Nephron progenitor cell (in vitro differentiated cells): ENCODE results near the gene RPS25.
"Not testable (repeated sequence)": the region's sequence is repeated elsewhere in the genome, so short reads cannot be mapped to it uniquely, and the experiment has no call there.

Experiments used
- DNase-seq: peaks from one replicate; pipeline ENCODE4 v3.0.0; 2021
- H3K27ac Mint-ChIP-seq: 2 replicates; pipeline ENCODE4 v1.8.0; 2021; ENCODE audit warnings: mild to moderate bottlenecking, moderate library complexity, mixed read lengths
- H3K27me3 Mint-ChIP-seq: 2 replicates; pipeline ENCODE4 v1.8.0; 2021; ENCODE audit warnings: mild to moderate bottlenecking, low read depth, mixed read lengths; ENCODE audit not compliant: poor library complexity
- H3K36me3 Mint-ChIP-seq: 2 replicates; pipeline ENCODE4 v1.8.0; 2021; ENCODE audit warnings: low read depth, mixed read lengths
- H3K4me1 Mint-ChIP-seq: 2 replicates; pipeline ENCODE4 v1.8.0; 2021; ENCODE audit warnings: mixed read lengths
- H3K4me3 Mint-ChIP-seq: 2 replicates; pipeline ENCODE4 v1.8.0; 2021; ENCODE audit warnings: mild to moderate bottlenecking, moderate library complexity, mixed read lengths
- H3K9me3 Mint-ChIP-seq: 2 replicates; pipeline ENCODE4 v1.8.0; 2021; ENCODE audit warnings: mild to moderate bottlenecking, moderate library complexity, mixed read lengths
- TF ChIP-seq, protein P1 (sequence below): fragments of 200-600 bp; sonication (generic); IDR thresholded peaks from 2 replicates; pipeline ENCODE4 v1.5.0; 2021; ENCODE audit warnings: antibody characterized with exemption

RPS25 gene

DNA sequence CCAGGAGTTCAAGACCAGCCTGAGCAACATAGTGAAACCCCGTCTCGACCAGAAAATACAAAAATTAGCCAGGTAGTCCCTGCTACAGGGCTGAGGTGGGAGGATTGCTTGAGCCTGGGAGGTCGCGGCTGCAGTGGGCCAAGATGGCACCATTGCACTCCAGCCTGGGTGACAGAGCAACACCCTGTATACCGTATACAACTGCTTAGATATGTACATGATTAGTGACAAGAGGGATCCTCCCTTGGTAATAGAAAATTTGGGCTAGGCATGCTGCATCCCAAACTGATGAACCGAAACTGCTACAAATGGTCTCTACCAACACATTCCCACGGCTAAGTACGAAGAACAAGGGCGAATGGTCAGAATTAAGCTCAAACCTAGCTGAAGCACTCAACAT, 24.8 kb upstream of the RPS25 start:
- Mint-ChIP-seq H3K36me3 (peaks cover 25% of the 10 kb centered on the region), H3K27ac (no peak overlapping the region), H3K4me1 (peaks cover 30% of the 10 kb centered on the region), H3K4me3 (no peak overlapping the region), H3K9me3 (no peaks in the 10 kb centered on the region), H3K27me3 (peaks cover 9% of the 10 kb centered on the region)
- TF ChIP-seq, protein P1, sequence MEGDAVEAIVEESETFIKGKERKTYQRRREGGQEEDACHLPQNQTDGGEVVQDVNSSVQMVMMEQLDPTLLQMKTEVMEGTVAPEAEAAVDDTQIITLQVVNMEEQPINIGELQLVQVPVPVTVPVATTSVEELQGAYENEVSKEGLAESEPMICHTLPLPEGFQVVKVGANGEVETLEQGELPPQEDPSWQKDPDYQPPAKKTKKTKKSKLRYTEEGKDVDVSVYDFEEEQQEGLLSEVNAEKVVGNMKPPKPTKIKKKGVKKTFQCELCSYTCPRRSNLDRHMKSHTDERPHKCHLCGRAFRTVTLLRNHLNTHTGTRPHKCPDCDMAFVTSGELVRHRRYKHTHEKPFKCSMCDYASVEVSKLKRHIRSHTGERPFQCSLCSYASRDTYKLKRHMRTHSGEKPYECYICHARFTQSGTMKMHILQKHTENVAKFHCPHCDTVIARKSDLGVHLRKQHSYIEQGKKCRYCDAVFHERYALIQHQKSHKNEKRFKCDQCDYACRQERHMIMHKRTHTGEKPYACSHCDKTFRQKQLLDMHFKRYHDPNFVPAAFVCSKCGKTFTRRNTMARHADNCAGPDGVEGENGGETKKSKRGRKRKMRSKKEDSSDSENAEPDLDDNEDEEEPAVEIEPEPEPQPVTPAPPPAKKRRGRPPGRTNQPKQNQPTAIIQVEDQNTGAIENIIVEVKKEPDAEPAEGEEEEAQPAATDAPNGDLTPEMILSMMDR, result no peak
- DNase-seq, result no peak

DNA sequence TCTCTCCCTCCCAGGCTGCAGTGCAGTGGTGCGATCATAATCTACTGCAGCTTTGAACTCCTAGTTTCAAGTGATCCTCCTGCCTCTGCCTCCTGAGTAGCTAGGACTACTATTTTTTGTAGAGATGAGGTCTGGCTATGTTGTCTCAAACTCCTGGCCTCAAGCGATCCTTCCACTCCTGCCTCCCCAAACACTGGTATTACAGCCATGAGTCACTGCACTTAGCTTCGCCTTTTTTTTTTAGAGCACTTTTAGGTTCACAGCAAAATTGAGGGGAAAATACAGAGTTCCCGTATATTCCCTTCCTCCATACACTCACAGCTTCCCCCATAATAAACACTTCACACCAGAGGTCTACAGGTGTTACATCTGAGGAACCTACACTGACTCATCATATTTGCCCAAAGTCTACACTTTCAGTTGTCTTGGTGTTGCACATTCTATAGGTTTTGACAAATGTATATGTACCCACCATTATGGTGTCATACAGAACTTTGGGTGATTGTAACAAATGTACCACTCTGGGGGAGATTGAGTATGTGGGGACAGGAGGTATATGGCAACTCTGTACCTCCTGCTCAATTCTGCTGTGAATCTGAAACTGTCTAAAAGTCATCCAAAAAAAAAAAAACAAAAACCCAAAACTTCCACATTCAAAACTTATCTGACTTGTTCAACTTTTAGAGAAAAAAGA, 23.8 kb upstream of the RPS25 start:
- Mint-ChIP-seq H3K27ac (peak overlapping the region; percentile 74), H3K36me3 (peaks cover 18% of the 10 kb centered on the region), H3K4me1 (peaks cover 30% of the 10 kb centered on the region), H3K4me3 (no peak overlapping the region), H3K27me3 (peaks cover 9% of the 10 kb centered on the region), H3K9me3 (no peaks in the 10 kb centered on the region)
- no peak for DNase-seq
- TF ChIP-seq, protein P1, result no peak

DNA sequence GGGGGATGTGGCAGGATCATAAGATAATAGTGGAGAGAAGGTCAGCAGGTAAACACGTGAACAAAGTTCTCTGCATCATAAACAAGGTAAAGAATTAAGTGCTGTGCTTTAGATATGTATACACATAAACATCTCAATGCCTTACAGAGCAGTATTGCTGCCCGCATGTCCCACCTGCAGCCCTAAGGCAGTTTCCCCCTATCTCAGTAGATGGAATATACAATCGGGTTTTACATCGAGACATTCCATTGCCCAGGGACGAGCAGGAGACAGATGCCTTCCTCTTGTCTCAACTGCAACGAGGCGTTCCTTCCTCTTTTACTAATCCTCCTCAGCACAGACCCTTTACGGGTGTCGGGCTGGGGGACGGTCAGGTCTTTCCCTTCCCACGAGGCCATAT, 21.3 kb upstream of the RPS25 start:
- not testable (repeated sequence) for H3K27me3 Mint-ChIP-seq, H3K9me3 Mint-ChIP-seq, H3K4me3 Mint-ChIP-seq, H3K27ac Mint-ChIP-seq, H3K36me3 Mint-ChIP-seq, DNase-seq
- peaks cover 17% of the 10 kb centered on the region for H3K4me1 Mint-ChIP-seq

DNA sequence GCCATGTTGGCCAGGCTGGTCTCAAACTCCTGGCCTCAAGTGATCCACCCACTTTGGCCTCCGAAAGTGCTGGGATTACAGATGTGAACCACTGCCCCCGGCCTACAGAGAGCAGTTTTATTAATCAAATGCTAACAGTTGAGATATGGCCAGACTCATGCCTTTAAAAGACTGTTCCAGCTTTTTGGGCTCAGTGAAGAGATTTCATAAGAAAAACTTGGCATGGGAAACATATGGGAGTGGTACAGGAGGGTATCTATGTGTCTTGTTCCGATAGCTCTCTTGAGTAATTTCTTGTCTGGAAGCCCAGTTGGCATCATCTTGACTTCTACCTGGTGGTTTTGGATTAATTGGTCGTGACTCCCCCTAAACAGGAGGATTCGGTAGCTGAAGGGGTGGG, 20.7 kb upstream of the RPS25 start:
- Mint-ChIP-seq H3K4me3 (no peak overlapping the region), H3K36me3 (no peaks in the 10 kb centered on the region), H3K4me1 (peaks cover 15% of the 10 kb centered on the region), H3K9me3 (no peaks in the 10 kb centered on the region), H3K27me3 (peaks cover 6% of the 10 kb centered on the region), H3K27ac (peak overlapping the region; percentile 72)
- TF ChIP-seq, protein P1, result no peak
- no peak for DNase-seq

DNA sequence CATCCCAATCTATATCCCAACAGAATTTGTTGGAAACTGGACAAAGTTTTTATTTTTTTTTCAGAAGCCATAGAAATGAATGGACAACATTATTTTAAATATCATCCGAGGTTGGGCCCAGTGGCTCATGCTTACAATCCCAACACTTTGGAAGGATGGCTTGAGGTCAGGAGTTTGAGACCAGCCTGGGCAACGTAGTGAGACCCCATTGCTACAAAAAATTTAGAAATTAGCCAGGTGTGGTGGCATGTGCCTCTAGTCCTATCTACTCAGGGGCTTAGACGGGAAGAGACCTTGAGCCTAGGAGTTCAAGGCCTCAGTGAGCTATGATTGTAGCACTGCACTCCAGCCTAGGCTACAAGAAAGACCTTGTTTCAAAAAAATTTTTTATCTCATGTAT, 16.7 kb upstream of the RPS25 start:
- no peak overlapping the region for H3K27ac Mint-ChIP-seq
- H3K4me1 Mint-ChIP-seq, result peaks cover 9% of the 10 kb centered on the region
- no peak for DNase-seq
- TF ChIP-seq, protein P1, result no peak
- H3K27me3 Mint-ChIP-seq, result peaks cover 6% of the 10 kb centered on the region
- H3K9me3 Mint-ChIP-seq, result no peaks in the 10 kb centered on the region
- H3K4me3 Mint-ChIP-seq, result no peak overlapping the region
- H3K36me3 Mint-ChIP-seq, result no peaks in the 10 kb centered on the region

DNA sequence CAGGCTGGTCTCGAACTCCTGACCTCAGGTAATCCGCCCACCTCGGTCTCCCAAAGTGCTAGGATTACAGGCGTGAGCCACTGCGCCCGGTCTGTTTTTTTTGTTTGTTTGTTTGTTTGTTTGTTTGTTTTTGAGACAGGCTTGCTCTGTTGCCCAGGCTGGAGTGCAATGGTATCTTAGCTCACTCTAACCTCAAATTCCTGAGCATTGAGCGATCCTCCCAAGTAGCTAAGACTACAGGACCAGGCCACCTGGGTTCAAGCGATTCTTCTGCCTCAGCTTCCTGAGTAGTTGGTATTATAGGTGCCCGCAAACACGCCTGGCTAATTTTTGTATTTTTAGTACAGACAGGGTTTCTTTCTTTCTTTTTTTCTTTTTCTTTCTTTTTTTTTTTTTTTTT, 15.3 kb upstream of the RPS25 start:
- not testable (repeated sequence) for H3K4me3 Mint-ChIP-seq, H3K36me3 Mint-ChIP-seq

DNA sequence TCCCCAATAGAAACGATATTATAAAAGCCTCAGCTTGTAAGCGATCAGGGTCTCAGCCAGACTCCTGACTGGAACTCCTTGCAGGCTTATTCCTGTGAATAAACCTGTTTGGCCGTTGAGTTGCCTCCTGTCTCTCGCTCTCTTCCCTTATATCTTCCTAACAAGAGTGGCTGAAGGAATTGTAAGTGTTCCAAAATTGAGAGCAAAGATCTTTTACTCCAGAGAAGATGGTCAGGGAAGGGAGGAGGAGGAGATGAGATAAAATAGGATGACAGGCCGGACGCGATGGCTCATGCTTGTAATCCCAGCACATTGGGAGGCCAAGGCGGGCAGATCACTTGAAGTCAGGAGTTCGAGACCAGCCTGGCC, 13.8 kb upstream of the RPS25 start:
- TF ChIP-seq, protein P1, result no peak
- Mint-ChIP-seq H3K27ac (no peak overlapping the region), H3K9me3 (no peaks in the 10 kb centered on the region), H3K27me3 (peaks cover 4% of the 10 kb centered on the region), H3K4me3 (no peak overlapping the region), H3K36me3 (peaks cover 7% of the 10 kb centered on the region), H3K4me1 (peaks cover 31% of the 10 kb centered on the region)
- no peak for DNase-seq

More for the DNA sequence above, 15.3 kb upstream of the RPS25 start:
- peaks cover 16% of the 10 kb centered on the region for H3K4me1 Mint-ChIP-seq
- H3K9me3 Mint-ChIP-seq, H3K27ac Mint-ChIP-seq, H3K27me3 Mint-ChIP-seq, DNase-seq: not testable (repeated sequence)
